NT2/D1 (cell line): Measurements from ENCODE around the gene KRTAP9-6.
"Not testable (repeated sequence)": the region's sequence is repeated elsewhere in the genome, so short reads cannot be mapped to it uniquely, and the experiment has no call there.

Experiments
- SUZ12 ChIP-seq: IDR thresholded peaks from 2 replicates; pipeline ENCODE4 v1.6.1; 2011; ENCODE audit not compliant: insufficient read length, insufficient read depth; ENCODE audit errors: extremely low read depth
- YY1 ChIP-seq: IDR thresholded peaks from 2 replicates; pipeline ENCODE4 v1.6.1; 2011; ENCODE audit not compliant: insufficient read length, insufficient read depth

GRCh38 chr17:41232399-41233105 is 32.6 kb upstream of the KRTAP9-6 start, which contains the start of gene KRTAP9-3:
- not testable (repeated sequence) for TF ChIP-seq YY1, SUZ12
